Stimulated activated CD4-positive, alpha-beta T cell treated with anti-CD3 and anti-CD28 coated beads, TNF-alpha, amount 100 ng/mL, for 4 hours (primary cell): Measurements from ENCODE around the gene IFITM2.
"Not testable (repeated sequence)": the region's sequence is repeated elsewhere in the genome, so short reads cannot be mapped to it uniquely, and the experiment has no call there.

Source experiments
- DNase-seq, 3 experiments: peaks; one replicate each; pipeline ENCODE4 v3.0.0-alpha.2; 2020; ENCODE audit warnings: low read depth in 3 of 3

Gene IFITM2

GRCh38 chr11:342328-342727 is 34.7 kb downstream of the IFITM2 start:
- no peak for DNase-seq

- no peak for DNase-seq
Observed at GRCh38 chr11:344836-345578, 37.4 kb downstream of the IFITM2 start.

GRCh38 chr11:346529-346928 is 38.9 kb downstream of the IFITM2 start:
- no peak for DNase-seq

- not testable (repeated sequence) for DNase-seq
Observed at GRCh38 chr11:349270-349954, 41.8 kb downstream of the IFITM2 start.

- DNase-seq, result not testable (repeated sequence)
Observed at GRCh38 chr11:350033-350722, 42.6 kb downstream of the IFITM2 start.

GRCh38 chr11:350723-351255 is 43.2 kb downstream of the IFITM2 start:
- no peak for DNase-seq

GRCh38 chr11:351411-351810 is 43.8 kb downstream of the IFITM2 start:
- DNase-seq, result no peak

GRCh38 chr11:352456-353031 is 44.9 kb downstream of the IFITM2 start:
- DNase-seq, result no peak

GRCh38 chr11:353179-353873 is 45.7 kb downstream of the IFITM2 start:
- no peak for DNase-seq

GRCh38 chr11:355581-356458 is 48.2 kb downstream of the IFITM2 start:
- DNase-seq, result peak; percentile 71 to 86 (median 85)

- no peak for DNase-seq
Observed at GRCh38 chr11:356610-357009, 49.0 kb downstream of the IFITM2 start.

GRCh38 chr11:357582-357981 is 50.0 kb downstream of the IFITM2 start:
- no peak for DNase-seq

GRCh38 chr11:358129-358800 is 50.6 kb downstream of the IFITM2 start:
- DNase-seq, result no peak
